HepG2 (cell line): ENCODE data around the gene EFNA3. TPM values are rescaled to one million over a fixed set of nuclear protein-coding genes. Genes with fewer than 3 reads are reported as not detected.

ENCODE experiments used
- ATAC-seq: fragments of 200-7000 bp; cut with Tn5 transposase; 3 replicates; pipeline ENCODE4 v1.9.1; 2020; ENCODE audit warnings: mild to moderate bottlenecking, moderate library complexity
- BruUV-seq: library from RNA; stranded (reverse); fragments of 400-500 nt; replicated peaks from 2 replicates; lab custom pipeline; 2021; lab: Mats Ljungman, UMichigan
- CTCF ChIA-PET: fragments of 300-600 bp; formaldehyde crosslinking; extraction: SDS; loops from one replicate; lab custom pipeline; 2021; ENCODE audit warnings: low total read pairs, inconsistent platforms, low intra/inter-chr PET ratio; lab: Yijun Ruan, JAX
- POLR2A ChIA-PET: fragments of 350-600 bp; sonication (Branson Sonifier 250); formaldehyde crosslinking; loops from one replicate; lab custom pipeline; 2020; ENCODE audit warnings: antibody characterized with exemption, inconsistent platforms; lab: Yijun Ruan, JAX
- DNase-seq: peaks from one replicate; pipeline ENCODE4 v3.0.0-alpha.2; 2015; ENCODE audit warnings: low spot score
- FAIRE-seq: peaks from 3 replicates; lab custom pipeline; 2011; peaks lifted over from hg19 to GRCh38; lab: Jason Lieb, UNC
- H2AFZ ChIP-seq: one replicate; pipeline ENCODE4 v1.6.1; 2011; ENCODE audit warnings: low read length, inconsistent platforms
- H3K27ac ChIP-seq: fragments of 300-600 bp; 3 replicates; pipeline ENCODE4 v1.8.0; 2011; ENCODE audit warnings: mixed run types, mild to moderate bottlenecking, mixed read lengths, low read length, inconsistent platforms; ENCODE audit not compliant: insufficient read depth; ENCODE audit errors: extremely low read length
- H3K27me3 ChIP-seq, 2 experiments: fragments of 200-600 bp in 1 of 2; 2 replicates in 1 of 2; 3 replicates in 1 of 2; pipeline versions ENCODE4 v1.6.0 to v1.8.0; 2011; ENCODE audit warnings: low read length in 2 of 2, mild to moderate bottlenecking in 2 of 2, moderate library complexity in 2 of 2, inconsistent platforms in 1 of 2; ENCODE audit not compliant: insufficient read depth in 2 of 2, control insufficient read depth in 1 of 2
- H3K36me3 ChIP-seq, 2 experiments: fragments of 200-600 bp in 1 of 2; replicated peaks in 1 of 2; 2 replicates in 1 of 2; 3 replicates in 1 of 2; pipeline versions ENCODE4 v1.5.1 to v1.8.0; 2011; ENCODE audit warnings: low read length in 2 of 2, inconsistent platforms in 1 of 2; ENCODE audit not compliant: insufficient read depth in 2 of 2, control insufficient read depth in 1 of 2
- H3K4me1 ChIP-seq: 2 replicates; pipeline ENCODE4 v1.5.1; 2012; ENCODE audit warnings: low read length, inconsistent platforms; ENCODE audit not compliant: insufficient read depth
- H3K4me2 ChIP-seq: 2 replicates; pipeline ENCODE4 v1.6.0; 2011; ENCODE audit warnings: low read depth, low read length, inconsistent platforms
- H3K4me3 ChIP-seq, 3 experiments: fragments of 200-600 bp in 1 of 3; sonication (generic), shearing (Covaris generic) in 1 of 3; replicated peaks in 1 of 3; 2 replicates each; pipeline ENCODE4 v1.5.1; 2011 to 2016; ENCODE audit warnings: low read length in 3 of 3, inconsistent platforms in 2 of 3, low read depth in 2 of 3, mild to moderate bottlenecking in 2 of 3, control low read depth in 1 of 3, mixed read lengths in 1 of 3; ENCODE audit not compliant: insufficient read depth in 1 of 3
- H3K79me2 ChIP-seq: one replicate; pipeline ENCODE4 v1.6.1; 2011; ENCODE audit warnings: low read length, inconsistent platforms; ENCODE audit not compliant: insufficient read depth
- H3K9ac ChIP-seq: 2 replicates; pipeline ENCODE4 v1.6.0; 2011; ENCODE audit warnings: mild to moderate bottlenecking, low read depth, low read length, inconsistent platforms; ENCODE audit not compliant: insufficient read depth
- H3K9me3 ChIP-seq: 2 replicates; pipeline ENCODE4 v1.5.1; 2012; ENCODE audit warnings: mild to moderate bottlenecking, low read length
- H4K20me1 ChIP-seq: 2 replicates; pipeline ENCODE4 v1.6.0; 2011; ENCODE audit warnings: inconsistent platforms, mild to moderate bottlenecking, low read length, moderate library complexity; ENCODE audit not compliant: insufficient read depth
- BORCS8-MEF2B ChIP-seq: sonication (generic); formaldehyde crosslinking; IDR thresholded peaks from 2 replicates; pipeline ENCODE4 v1.8.0; 2022; ENCODE audit warnings: mild to moderate bottlenecking, missing genetic modification reagents
- EHMT2 ChIP-seq: fragments of 200-600 bp; sonication (generic); IDR thresholded peaks from 2 replicates; pipeline ENCODE4 v1.7.0; 2017; ENCODE audit warnings: antibody characterized with exemption, low read depth, low read length, borderline replicate concordance
- LCORL ChIP-seq, 2 experiments: fragments of 450-650 bp in 1 of 2; sonication (generic) in 1 of 2; formaldehyde crosslinking in 1 of 2; IDR thresholded peaks; 2 replicates each; pipeline versions ENCODE4 v1.5.0 to v1.6.1; 2017 to 2020; ENCODE audit warnings: antibody characterized with exemption in 1 of 2, missing genetic modification reagents in 1 of 2
- SALL1 ChIP-seq: sonication (generic); formaldehyde crosslinking; IDR thresholded peaks from 2 replicates; pipeline ENCODE4 v1.8.0; 2022; ENCODE audit warnings: mild to moderate bottlenecking, missing genetic modification reagents
- SETDB1 ChIP-seq: sonication (generic); formaldehyde crosslinking; IDR thresholded peaks from 2 replicates; pipeline ENCODE4 v1.5.1; 2020; ENCODE audit warnings: missing genetic modification reagents, mild to moderate bottlenecking, borderline replicate concordance
- ZNF282 ChIP-seq: fragments of 450-650 bp; IDR thresholded peaks from 2 replicates; pipeline ENCODE4 v1.6.1; 2018; ENCODE audit not compliant: partially characterized antibody
- WGBS: methylation state at CpG from one replicate; pipeline ENCODE4 v1.1.6; 2017; ENCODE audit warnings: low lambda C conversion rate; 5-methylcytosine and 5-hydroxymethylcytosine counted together
- in situ Hi-C: cut with HindIII; loops from 2 replicates; pipeline ENCODE4 v1.10.0; 2017; ENCODE audit warnings: low pct_unique_long_range_greater_than_20kb; ENCODE audit not compliant: extremely low pct_ligation_motif_present
- intact Hi-C: fragments of 100-400 bp; cut with micrococcal nuclease; formaldehyde crosslinking; loops from one replicate; pipeline ENCODE4 v1.10.0; 2022; ENCODE audit not compliant: unreplicated experiment
- polyA plus RNA-seq, 8 experiments: library from polyadenylated mRNA; depleted of rRNA in 3 of 8; stranded (reverse) in 7 of 8; unstranded in 1 of 8; fragments of >200 nt; fragmentation: Illumina TruSeq in 4 of 8; extraction: Trizol in 4 of 8; gene quantifications; 2 replicates each; pipeline versions ENCODE4 v1.2.1 to v1.2.3, GENCODE V29; 2011 to 2016; ENCODE audit warnings: low read depth in 4 of 8, missing spikeins in 1 of 8, mixed read lengths in 1 of 8; ENCODE audit not compliant: insufficient read depth in 1 of 8
- total RNA-seq, 5 experiments: library from RNA; depleted of rRNA; stranded (reverse); fragments of >200 nt; fragmentation: Illumina TruSeq; extraction: Trizol; gene quantifications; 2 replicates each; pipeline ENCODE4 v1.2.3, GENCODE V29; 2016; ENCODE audit warnings: low read depth in 1 of 5
- TF ChIP-seq, protein P1 (sequence below): sonication (generic); formaldehyde crosslinking; IDR thresholded peaks from 2 replicates; pipeline ENCODE4 v1.4.0; 2020; ENCODE audit warnings: mild to moderate bottlenecking, low read depth, missing genetic modification reagents
- TF ChIP-seq, protein P2 (sequence below): sonication (generic); formaldehyde crosslinking; IDR thresholded peaks from 2 replicates; pipeline ENCODE4 v1.8.0; 2022; ENCODE audit warnings: missing genetic modification reagents, low read depth, mild to moderate bottlenecking, borderline replicate concordance
- TF ChIP-seq, protein P3 (sequence below), 2 experiments: IDR thresholded peaks; 2 replicates each; pipeline ENCODE4 v1.6.1; 2011 to 2012; ENCODE audit warnings: low read length in 2 of 2, borderline replicate concordance in 1 of 2, low read depth in 1 of 2, mild to moderate bottlenecking in 1 of 2, moderate library complexity in 1 of 2

The EFNA3 gene
- total and polyA plus RNA-seq, 2 of the 13 experiments (the other 11 are each of a cell fraction or from before 2014, with no cell fraction given): 1.0 to 5.7 TPM

DNA sequence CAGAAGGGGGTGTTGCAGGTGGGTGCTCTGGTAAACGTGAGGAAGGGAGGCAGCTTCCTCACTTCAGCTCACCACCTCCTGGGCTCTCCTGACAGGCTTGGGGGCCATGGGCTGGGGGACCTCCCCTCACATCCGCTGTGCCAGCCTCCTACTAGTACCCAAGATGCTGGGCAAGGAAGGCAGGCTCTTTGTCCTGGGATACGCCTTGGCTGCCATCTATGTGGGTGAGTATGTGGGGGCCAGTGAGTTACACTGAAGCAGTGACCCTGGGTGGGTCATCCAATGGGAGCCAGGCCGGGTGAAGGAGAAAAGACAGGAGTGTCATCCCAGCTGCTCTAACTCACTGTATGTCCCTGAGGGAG lies 39.3 kb upstream of the EFNA3 start:
- no peak overlapping the region for H2AFZ ChIP-seq
- no peak for FAIRE-seq
- H3K4me3 ChIP-seq: no peak overlapping the region
- H3K27me3 ChIP-seq: peaks cover 11 to 46% of the 10 kb centered on the region in 2 experiments
- H3K9ac ChIP-seq: no peak overlapping the region
- H3K79me2 ChIP-seq: no peaks in the 10 kb centered on the region
- CTCF ChIA-PET: no interaction called here
- H4K20me1 ChIP-seq: no peaks in the 10 kb centered on the region
- no peaks in the 10 kb centered on the region for H3K36me3 ChIP-seq
- POLR2A ChIA-PET: interaction anchor here (0.9 kb wide), 1 partner anchor 9 kb away, joined by 3 read pairs; no protein-coding TSS in a partner anchor
- no TSS peak for BruUV-seq
- no peak for DNase-seq
- in situ Hi-C loops: no loop called here
- no peak for ATAC-seq
- H3K4me1 ChIP-seq: peaks cover 41% of the 10 kb centered on the region
- no peak for TF ChIP-seq LCORL (IDR thresholded peaks at IDR 0.05)
- TF ChIP-seq LCORL (CRISPR knock-in tag; IDR thresholded peaks at IDR 0.05): no peak
- TF ChIP-seq ZNF282: no peak
- no peak for TF ChIP-seq SALL1 (CRISPR knock-in tag)
- TF ChIP-seq, protein P1, sequence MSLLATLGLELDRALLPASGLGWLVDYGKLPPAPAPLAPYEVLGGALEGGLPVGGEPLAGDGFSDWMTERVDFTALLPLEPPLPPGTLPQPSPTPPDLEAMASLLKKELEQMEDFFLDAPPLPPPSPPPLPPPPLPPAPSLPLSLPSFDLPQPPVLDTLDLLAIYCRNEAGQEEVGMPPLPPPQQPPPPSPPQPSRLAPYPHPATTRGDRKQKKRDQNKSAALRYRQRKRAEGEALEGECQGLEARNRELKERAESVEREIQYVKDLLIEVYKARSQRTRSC (CRISPR knock-in tag): no peak
- TF ChIP-seq SETDB1: no peak
- no peak for TF ChIP-seq EHMT2
- TF ChIP-seq, all 625 proteins: peak for 0
- intact Hi-C loops: no loop called here
- 33% methylated on average over 3 of the region's 4 CpGs for WGBS
- H3K4me2 ChIP-seq: no peak overlapping the region
- H3K9me3 ChIP-seq: no peaks in the 10 kb centered on the region
- H3K27ac ChIP-seq: no peak overlapping the region

DNA sequence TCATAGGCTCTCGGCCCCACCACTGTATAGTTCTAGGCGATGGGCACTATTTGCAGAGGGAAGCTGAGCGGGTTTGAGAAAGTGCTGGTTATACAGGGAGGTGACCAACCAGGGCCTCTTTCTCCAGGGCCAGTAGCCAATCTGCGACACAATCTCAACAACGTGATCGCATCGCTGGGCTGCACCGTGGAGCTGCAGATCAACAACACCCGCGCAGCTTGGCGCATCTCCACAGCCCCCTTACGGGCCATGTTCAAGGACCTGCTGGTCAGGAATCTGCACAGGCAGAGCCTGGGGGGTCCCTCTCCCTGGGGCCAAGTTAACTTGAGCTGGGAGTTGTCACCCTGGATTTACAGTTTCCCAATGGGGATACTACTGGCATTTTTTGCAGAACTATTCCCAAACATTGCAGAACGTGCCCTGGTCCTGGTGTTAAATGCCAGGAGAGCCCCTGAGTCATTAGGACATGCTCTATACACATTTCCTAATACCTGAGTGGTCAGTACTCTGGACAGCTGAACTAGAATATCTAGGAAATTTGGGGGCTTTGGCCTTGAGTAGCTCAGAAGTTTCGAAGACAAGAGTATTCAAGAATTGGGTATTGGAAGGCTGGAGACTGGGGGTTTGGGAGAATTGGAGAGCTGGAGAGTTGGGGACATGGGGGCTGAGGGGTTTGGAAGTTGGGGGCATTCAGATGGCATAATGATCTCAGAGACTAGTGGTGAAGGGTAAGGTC lies 38.1 kb upstream of the EFNA3 start:
- BruUV-seq: no TSS peak
- WGBS: 21% methylated on average over 5 of the region's 14 CpGs
- no peaks in the 10 kb centered on the region for H3K79me2 ChIP-seq
- H3K4me2 ChIP-seq: no peak overlapping the region
- ATAC-seq: no peak
- no peak overlapping the region for H3K27ac ChIP-seq
- DNase-seq: no peak
- POLR2A ChIA-PET: interaction anchor here (1.0 kb wide), 1 partner anchor 44 kb away, joined by 3 read pairs; no protein-coding TSS in a partner anchor
- H4K20me1 ChIP-seq: no peaks in the 10 kb centered on the region
- H2AFZ ChIP-seq: no peak overlapping the region
- no peak overlapping the region for H3K4me3 ChIP-seq
- H3K27me3 ChIP-seq: peaks cover 11 to 35% of the 10 kb centered on the region in 2 experiments
- CTCF ChIA-PET: interaction anchor here (0.8 kb wide), 1 partner anchor 23 kb away, joined by 3 read pairs; no protein-coding TSS in a partner anchor
- H3K9ac ChIP-seq: no peak overlapping the region
- no peaks in the 10 kb centered on the region for H3K36me3 ChIP-seq
- intact Hi-C loops: no loop called here
- peaks cover 51% of the 10 kb centered on the region for H3K4me1 ChIP-seq
- in situ Hi-C loops: no loop called here
- no peaks in the 10 kb centered on the region for H3K9me3 ChIP-seq
- no peak for FAIRE-seq
- no peak for TF ChIP-seq BORCS8-MEF2B
- TF ChIP-seq, protein P2, sequence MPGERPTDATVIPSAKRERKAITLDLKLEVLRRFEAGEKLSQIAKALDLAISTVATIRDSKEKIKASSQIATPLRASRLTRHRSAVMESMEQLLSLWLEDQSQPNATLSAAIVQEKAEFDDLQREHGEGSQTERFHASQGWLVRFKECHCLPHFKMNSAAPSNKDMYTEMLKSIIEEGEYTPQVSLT (CRISPR knock-in tag): no peak
- TF ChIP-seq, protein P3, sequence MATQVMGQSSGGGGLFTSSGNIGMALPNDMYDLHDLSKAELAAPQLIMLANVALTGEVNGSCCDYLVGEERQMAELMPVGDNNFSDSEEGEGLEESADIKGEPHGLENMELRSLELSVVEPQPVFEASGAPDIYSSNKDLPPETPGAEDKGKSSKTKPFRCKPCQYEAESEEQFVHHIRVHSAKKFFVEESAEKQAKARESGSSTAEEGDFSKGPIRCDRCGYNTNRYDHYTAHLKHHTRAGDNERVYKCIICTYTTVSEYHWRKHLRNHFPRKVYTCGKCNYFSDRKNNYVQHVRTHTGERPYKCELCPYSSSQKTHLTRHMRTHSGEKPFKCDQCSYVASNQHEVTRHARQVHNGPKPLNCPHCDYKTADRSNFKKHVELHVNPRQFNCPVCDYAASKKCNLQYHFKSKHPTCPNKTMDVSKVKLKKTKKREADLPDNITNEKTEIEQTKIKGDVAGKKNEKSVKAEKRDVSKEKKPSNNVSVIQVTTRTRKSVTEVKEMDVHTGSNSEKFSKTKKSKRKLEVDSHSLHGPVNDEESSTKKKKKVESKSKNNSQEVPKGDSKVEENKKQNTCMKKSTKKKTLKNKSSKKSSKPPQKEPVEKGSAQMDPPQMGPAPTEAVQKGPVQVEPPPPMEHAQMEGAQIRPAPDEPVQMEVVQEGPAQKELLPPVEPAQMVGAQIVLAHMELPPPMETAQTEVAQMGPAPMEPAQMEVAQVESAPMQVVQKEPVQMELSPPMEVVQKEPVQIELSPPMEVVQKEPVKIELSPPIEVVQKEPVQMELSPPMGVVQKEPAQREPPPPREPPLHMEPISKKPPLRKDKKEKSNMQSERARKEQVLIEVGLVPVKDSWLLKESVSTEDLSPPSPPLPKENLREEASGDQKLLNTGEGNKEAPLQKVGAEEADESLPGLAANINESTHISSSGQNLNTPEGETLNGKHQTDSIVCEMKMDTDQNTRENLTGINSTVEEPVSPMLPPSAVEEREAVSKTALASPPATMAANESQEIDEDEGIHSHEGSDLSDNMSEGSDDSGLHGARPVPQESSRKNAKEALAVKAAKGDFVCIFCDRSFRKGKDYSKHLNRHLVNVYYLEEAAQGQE (IDR thresholded peaks at IDR 0.05; ENCODE audit: borderline replicate concordance in 1 of 2, low read depth in 1 of 2, low read length in 2 of 2): peak in 1 of 2 experiments; percentile 52; a peak in 1 of 4 replicates
